DND-41 (cell line): ENCODE data around the gene ENO4.

Experiments used
- ATAC-seq: fragments of 200-7000 bp; cut with Tn5 transposase; 3 replicates; pipeline ENCODE4 v1.9.1; 2021; ENCODE audit warnings: low read depth; ENCODE audit not compliant: insufficient read depth
- DNase-seq: peaks from one replicate; pipeline ENCODE4 v3.0.0-alpha.2; 2020
- H2AFZ ChIP-seq: 2 replicates; pipeline ENCODE4 v1.6.0; 2012; ENCODE audit warnings: low read depth, low read length
- H3K27ac ChIP-seq: 2 replicates; pipeline ENCODE4 v1.5.1; 2012; ENCODE audit warnings: low read length, inconsistent platforms
- H3K27me3 ChIP-seq: fragments of 200-600 bp; sonication (generic); 2 replicates; pipeline ENCODE4 v1.6.0; 2012; ENCODE audit warnings: low read length, mild to moderate bottlenecking, inconsistent platforms; ENCODE audit not compliant: insufficient read depth, poor library complexity
- H3K36me3 ChIP-seq: 2 replicates; pipeline ENCODE4 v1.5.1; 2012; ENCODE audit warnings: low read length, inconsistent platforms; ENCODE audit not compliant: insufficient read depth
- H3K4me1 ChIP-seq: 2 replicates; pipeline ENCODE4 v1.5.1; 2012; ENCODE audit warnings: mild to moderate bottlenecking, low read length; ENCODE audit not compliant: insufficient read depth
- H3K4me2 ChIP-seq: 2 replicates; pipeline ENCODE4 v1.6.0; 2012; ENCODE audit warnings: mild to moderate bottlenecking, moderate library complexity, low read length, inconsistent platforms; ENCODE audit not compliant: insufficient read depth
- H3K4me3 ChIP-seq, 2 experiments: fragments of 200-600 bp in 1 of 2; shearing (Covaris generic) in 1 of 2; 2 replicates each; pipeline ENCODE4 v1.5.1; 2012 to 2016; ENCODE audit warnings: inconsistent platforms in 2 of 2, low read length in 2 of 2, mild to moderate bottlenecking in 2 of 2, low read depth in 1 of 2, moderate library complexity in 1 of 2
- H3K79me2 ChIP-seq: 2 replicates; pipeline ENCODE4 v1.6.0; 2012; ENCODE audit warnings: low read length, inconsistent platforms; ENCODE audit not compliant: insufficient read depth
- H3K9ac ChIP-seq: 2 replicates; pipeline ENCODE4 v1.6.0; 2012; ENCODE audit warnings: low read depth, mild to moderate bottlenecking, inconsistent platforms, low read length, moderate library complexity
- H3K9me3 ChIP-seq: 2 replicates; pipeline ENCODE4 v1.5.1; 2012; ENCODE audit warnings: low read length, moderate library complexity, mild to moderate bottlenecking, inconsistent platforms; ENCODE audit not compliant: insufficient read depth, severe bottlenecking
- H4K20me1 ChIP-seq: 2 replicates; pipeline ENCODE4 v1.6.0; 2012; ENCODE audit warnings: low read length; ENCODE audit not compliant: insufficient read depth
- CTCF ChIP-seq: IDR thresholded peaks from 2 replicates; pipeline ENCODE4 v1.5.1; 2012; ENCODE audit warnings: borderline replicate concordance, low read length, moderate library complexity, mild to moderate bottlenecking; ENCODE audit not compliant: poor library complexity, severe bottlenecking; ENCODE audit errors: extremely low read depth
- EZH2 ChIP-seq: IDR thresholded peaks from 3 replicates; pipeline ENCODE4 v1.6.1; 2012; ENCODE audit warnings: borderline replicate concordance, low read depth, mild to moderate bottlenecking, moderate library complexity, low read length, inconsistent platforms; ENCODE audit not compliant: severe bottlenecking

Gene ENO4

DNA sequence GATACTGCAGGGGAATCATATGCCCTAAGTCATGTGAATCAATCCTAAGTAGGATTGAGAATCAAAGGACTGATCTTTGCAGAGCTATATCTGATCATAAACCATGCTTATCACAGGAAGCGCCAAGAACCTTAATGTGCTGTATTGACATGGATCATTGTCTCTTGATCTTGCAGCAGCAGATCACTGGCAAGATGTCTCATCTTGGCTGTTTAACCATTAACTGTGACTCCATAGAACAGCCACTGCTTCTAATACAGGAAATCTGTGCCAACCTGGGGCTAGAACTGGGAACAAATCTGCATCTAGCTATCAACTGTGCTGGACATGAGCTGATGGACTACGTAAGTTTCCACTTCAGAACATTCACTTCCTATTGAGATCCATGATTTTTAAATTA lies 21.6 kb downstream of the ENO4 start:
- Histone ChIP-seq H3K27me3 (no peaks in the 10 kb centered on the region), H3K9me3 (no peaks in the 10 kb centered on the region), H3K79me2 (no peaks in the 10 kb centered on the region), H3K4me2 (no peak overlapping the region), H3K4me1 (no peaks in the 10 kb centered on the region), H3K9ac (no peak overlapping the region), H3K27ac (no peak overlapping the region), H3K4me3 (no peak overlapping the region), H2AFZ (no peak overlapping the region), H4K20me1 (no peaks in the 10 kb centered on the region), H3K36me3 (no peaks in the 10 kb centered on the region)
- DNase-seq (no peak), ATAC-seq (no peak)
- TF ChIP-seq CTCF, result no peak
- TF ChIP-seq EZH2, result no peak

GRCh38 chr10:116873134-116873533 lies 23.8 kb downstream of the ENO4 start:
- no peak overlapping the region for H3K9ac ChIP-seq
- no peak overlapping the region for H3K4me3 ChIP-seq
- H4K20me1 ChIP-seq, result no peaks in the 10 kb centered on the region
- no peak overlapping the region for H3K4me2 ChIP-seq
- H3K9me3 ChIP-seq, result no peaks in the 10 kb centered on the region
- no peaks in the 10 kb centered on the region for H3K4me1 ChIP-seq
- ATAC-seq (no peak), DNase-seq (no peak)
- no peak overlapping the region for H2AFZ ChIP-seq
- no peak for TF ChIP-seq CTCF
- no peak for TF ChIP-seq EZH2
- no peaks in the 10 kb centered on the region for H3K36me3 ChIP-seq
- H3K27me3 ChIP-seq, result no peaks in the 10 kb centered on the region
- no peaks in the 10 kb centered on the region for H3K79me2 ChIP-seq
- no peak overlapping the region for H3K27ac ChIP-seq

DNA sequence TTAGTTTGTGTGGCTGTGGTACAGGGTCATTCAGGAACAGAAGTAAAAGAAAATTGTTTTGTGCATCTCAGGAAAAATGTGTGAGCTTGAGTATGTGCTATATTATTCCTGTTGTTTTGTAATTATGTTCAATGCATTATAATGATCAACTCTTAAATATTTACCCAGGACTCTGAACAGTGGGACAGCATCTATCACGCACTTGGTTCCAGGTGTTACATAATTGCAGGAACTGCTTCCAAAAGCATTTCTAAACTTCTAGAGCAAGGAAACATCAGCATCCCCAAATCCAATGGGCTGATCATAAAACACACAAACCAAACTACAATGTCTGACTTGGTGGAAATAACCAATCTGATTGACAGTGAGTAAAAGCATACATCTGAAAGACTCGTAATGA lies 26.6 kb downstream of the ENO4 start:
- no peaks in the 10 kb centered on the region for H3K36me3 ChIP-seq
- no peak overlapping the region for H2AFZ ChIP-seq
- no peaks in the 10 kb centered on the region for H3K79me2 ChIP-seq
- TF ChIP-seq CTCF (no peak), EZH2 (no peak)
- H3K9ac ChIP-seq, result no peak overlapping the region
- no peak overlapping the region for H3K4me3 ChIP-seq
- no peak for ATAC-seq
- no peaks in the 10 kb centered on the region for H3K4me1 ChIP-seq
- H3K9me3 ChIP-seq, result no peaks in the 10 kb centered on the region
- H3K4me2 ChIP-seq, result no peak overlapping the region
- DNase-seq, result no peak
- no peaks in the 10 kb centered on the region for H4K20me1 ChIP-seq
- no peaks in the 10 kb centered on the region for H3K27me3 ChIP-seq
- H3K27ac ChIP-seq, result no peak overlapping the region

GRCh38 chr10:116877391-116877790 lies 28.1 kb downstream of the ENO4 start:
- H4K20me1 ChIP-seq, result no peaks in the 10 kb centered on the region
- H3K4me3 ChIP-seq, result no peak overlapping the region
- H3K27ac ChIP-seq, result no peak overlapping the region
- H3K9me3 ChIP-seq, result no peaks in the 10 kb centered on the region
- no peak overlapping the region for H2AFZ ChIP-seq
- H3K9ac ChIP-seq, result no peak overlapping the region
- H3K4me1 ChIP-seq, result no peaks in the 10 kb centered on the region
- no peaks in the 10 kb centered on the region for H3K79me2 ChIP-seq
- ATAC-seq (no peak), DNase-seq (no peak)
- TF ChIP-seq EZH2, result no peak
- TF ChIP-seq CTCF, result no peak
- H3K36me3 ChIP-seq, result no peaks in the 10 kb centered on the region
- H3K27me3 ChIP-seq, result no peaks in the 10 kb centered on the region
- no peak overlapping the region for H3K4me2 ChIP-seq
